GM12872 (cell line): ENCODE measurements around the gene CHRNB2.

ENCODE experiments used
- TF ChIP-seq, protein P1 (sequence below): IDR thresholded peaks from 3 replicates; pipeline ENCODE4 v1.5.1; 2011; ENCODE audit warnings: low read depth, mild to moderate bottlenecking, low read length, moderate library complexity; ENCODE audit not compliant: insufficient read depth

CHRNB2 gene

GRCh38 chr1:154568157-154568815 lies 708 bp downstream of the CHRNB2 start:
- TF ChIP-seq, protein P1, sequence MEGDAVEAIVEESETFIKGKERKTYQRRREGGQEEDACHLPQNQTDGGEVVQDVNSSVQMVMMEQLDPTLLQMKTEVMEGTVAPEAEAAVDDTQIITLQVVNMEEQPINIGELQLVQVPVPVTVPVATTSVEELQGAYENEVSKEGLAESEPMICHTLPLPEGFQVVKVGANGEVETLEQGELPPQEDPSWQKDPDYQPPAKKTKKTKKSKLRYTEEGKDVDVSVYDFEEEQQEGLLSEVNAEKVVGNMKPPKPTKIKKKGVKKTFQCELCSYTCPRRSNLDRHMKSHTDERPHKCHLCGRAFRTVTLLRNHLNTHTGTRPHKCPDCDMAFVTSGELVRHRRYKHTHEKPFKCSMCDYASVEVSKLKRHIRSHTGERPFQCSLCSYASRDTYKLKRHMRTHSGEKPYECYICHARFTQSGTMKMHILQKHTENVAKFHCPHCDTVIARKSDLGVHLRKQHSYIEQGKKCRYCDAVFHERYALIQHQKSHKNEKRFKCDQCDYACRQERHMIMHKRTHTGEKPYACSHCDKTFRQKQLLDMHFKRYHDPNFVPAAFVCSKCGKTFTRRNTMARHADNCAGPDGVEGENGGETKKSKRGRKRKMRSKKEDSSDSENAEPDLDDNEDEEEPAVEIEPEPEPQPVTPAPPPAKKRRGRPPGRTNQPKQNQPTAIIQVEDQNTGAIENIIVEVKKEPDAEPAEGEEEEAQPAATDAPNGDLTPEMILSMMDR = no peak

DNA sequence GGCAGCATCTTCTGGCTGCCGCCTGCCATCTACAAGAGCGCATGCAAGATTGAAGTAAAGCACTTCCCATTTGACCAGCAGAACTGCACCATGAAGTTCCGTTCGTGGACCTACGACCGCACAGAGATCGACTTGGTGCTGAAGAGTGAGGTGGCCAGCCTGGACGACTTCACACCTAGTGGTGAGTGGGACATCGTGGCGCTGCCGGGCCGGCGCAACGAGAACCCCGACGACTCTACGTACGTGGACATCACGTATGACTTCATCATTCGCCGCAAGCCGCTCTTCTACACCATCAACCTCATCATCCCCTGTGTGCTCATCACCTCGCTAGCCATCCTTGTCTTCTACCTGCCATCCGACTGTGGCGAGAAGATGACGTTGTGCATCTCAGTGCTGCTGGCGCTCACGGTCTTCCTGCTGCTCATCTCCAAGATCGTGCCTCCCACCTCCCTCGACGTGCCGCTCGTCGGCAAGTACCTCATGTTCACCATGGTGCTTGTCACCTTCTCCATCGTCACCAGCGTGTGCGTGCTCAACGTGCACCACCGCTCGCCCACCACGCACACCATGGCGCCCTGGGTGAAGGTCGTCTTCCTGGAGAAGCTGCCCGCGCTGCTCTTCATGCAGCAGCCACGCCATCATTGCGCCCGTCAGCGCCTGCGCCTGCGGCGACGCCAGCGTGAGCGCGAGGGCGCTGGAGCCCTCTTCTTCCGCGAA lies 3.8 kb downstream of the CHRNB2 start:
- TF ChIP-seq, protein P1 = no peak

DNA sequence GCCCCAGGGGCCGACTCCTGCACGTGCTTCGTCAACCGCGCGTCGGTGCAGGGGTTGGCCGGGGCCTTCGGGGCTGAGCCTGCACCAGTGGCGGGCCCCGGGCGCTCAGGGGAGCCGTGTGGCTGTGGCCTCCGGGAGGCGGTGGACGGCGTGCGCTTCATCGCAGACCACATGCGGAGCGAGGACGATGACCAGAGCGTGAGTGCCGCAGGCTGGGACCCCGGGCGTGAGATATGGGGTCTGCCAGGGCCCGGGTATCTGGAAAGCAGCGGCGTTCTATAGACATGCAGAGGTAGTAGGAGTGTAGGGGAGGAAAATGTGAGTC lies 4.3 kb downstream of the CHRNB2 start:
- TF ChIP-seq, protein P1 = no peak

- TF ChIP-seq, protein P1 = no peak
These were observed 5.0 kb downstream of the CHRNB2 start for GRCh38 chr1:154572468-154573167.

DNA sequence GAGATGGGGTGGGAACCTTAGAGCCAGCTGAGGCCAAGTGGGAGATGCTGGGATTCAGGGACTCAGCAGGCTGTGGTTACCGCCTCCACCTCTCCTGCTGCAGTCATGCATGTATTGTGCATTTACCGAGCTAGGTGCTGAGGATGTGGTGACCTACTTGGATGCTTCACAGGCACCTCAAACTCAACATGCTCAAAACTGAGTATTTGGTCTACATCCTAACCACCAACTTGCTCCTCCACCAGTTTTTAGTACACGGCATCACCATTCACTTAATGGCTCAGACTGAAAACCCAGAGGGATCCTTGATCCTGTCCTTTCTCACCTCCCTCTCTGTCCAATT lies 5.6 kb downstream of the CHRNB2 start:
- TF ChIP-seq, protein P1 = no peak

DNA sequence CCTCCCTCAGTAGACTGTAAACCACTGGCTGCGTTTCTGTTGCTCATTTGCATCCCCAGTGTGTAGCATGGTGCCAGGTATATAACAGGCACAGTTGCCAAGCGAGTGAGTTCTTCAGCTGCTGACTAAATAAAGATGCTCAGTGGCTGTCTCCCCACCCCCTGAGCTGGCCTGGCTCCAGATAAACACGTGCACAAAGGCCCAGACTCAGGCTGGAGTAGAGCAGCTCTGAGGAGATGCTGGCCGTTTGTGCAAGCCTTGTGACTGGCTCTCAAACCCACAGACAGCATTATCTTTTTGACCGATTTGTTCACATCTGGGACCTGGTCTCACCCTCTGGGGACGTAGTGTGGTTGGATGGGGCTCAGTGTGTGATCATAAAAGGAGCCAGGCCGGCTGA lies 7.1 kb downstream of the CHRNB2 start:
- TF ChIP-seq, protein P1 = no peak

- TF ChIP-seq, protein P1 = no peak
These were observed 7.8 kb downstream of the CHRNB2 start for GRCh38 chr1:154575147-154575927.
